ENCODE measurements around the gene ADGRG3.
"Not testable (repeated sequence)": the region's sequence is repeated elsewhere in the genome, so short reads cannot be mapped to it uniquely, and the experiment has no call there.

Gene ADGRG3

DNA sequence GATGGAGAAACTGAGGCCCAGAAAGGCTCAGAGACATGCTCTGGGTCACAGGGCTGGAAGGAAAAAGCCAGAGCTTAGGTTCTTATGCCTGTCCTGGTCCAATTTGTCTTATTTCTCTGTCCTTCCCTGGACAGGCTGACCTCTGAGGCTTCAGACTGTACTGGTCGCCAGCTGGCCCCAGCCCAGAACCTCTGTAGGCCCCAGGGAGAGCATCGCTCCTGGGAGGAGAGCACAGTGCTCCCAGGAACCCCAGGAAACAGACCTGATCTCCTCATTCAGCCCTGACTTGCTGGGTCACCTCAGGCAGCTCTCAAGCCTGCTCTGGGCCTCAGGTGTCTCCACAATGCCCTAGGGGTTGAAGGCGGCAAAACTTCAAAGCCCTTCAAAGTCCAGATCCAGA, 31.4 kb downstream of the ADGRG3 start:
- no peak for DNase-seq

GRCh38 chr16:57699899-57700298, 31.8 kb downstream of the ADGRG3 start:
- DNase-seq = no peak

DNA sequence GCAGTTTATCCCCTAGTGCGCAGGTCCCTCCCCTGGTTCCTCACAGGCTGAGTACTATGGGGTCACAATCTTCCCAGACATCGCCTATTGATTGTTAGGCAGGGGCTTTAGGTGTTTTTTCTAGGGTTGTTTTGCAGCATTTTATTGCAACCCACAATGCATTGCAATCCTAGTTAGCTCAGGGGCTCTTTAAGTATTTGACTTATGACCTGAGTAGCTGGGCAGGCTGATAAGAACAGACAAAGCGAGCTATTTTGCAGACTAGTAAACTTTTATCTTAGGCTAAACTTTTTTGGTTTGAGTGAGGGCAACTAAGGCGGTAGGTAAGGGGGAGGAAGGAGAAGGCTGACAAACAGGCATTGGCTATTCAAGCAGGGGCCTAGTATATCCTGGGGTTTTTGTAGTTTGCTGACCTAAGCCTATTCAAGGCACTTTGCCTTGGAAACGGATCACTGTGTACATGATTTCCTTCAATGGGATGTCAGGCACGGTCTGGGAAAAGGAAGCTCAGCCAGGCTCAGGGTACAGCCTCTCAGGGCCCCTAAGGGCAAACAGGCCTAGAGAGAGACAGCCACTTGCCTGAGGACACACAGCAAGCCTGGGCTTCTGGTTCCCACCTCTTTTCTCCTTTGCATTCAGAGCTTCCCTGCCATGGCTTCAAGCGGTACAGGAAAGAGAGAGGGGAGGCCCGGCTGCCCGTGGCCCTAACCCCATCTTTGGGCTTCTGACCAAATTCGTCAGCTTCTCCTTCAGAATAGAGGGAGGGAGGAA, 32.9 kb downstream of the ADGRG3 start:
- no peak for DNase-seq

DNA sequence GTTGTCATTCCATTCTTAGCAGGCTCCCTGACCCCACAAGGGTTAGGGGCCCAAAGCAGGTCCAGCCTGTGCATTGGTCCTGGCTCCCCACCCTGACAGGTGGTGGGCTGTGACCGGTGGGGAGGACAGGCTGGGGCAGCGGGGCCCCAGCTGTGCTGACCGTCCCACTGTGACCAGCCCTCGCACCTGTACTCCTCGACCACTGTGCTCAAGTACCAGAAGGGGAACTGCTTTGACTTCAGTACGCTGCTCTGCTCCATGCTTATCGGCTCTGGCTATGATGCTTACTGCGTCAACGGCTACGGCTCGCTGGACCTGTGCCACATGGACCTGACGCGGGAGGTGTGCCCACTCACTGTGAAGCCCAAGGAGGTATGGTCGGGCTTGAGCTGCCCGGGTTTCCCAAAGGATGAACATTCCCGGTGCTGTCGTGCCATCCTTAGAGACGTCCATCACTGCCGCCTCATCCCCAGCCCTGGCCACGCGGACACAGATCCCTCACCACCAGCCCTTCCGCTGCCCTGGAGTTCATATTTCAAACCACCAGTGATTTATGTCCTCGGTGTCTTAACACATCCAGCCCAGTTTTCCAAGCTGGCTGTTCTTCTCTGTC, 33.8 kb downstream of the ADGRG3 start:
- DNase-seq = no peak

GRCh38 chr16:57703416-57704010, 35.4 kb downstream of the ADGRG3 start:
- no peak for DNase-seq

GRCh38 chr16:57704011-57704904, 36.2 kb downstream of the ADGRG3 start:
- no peak for DNase-seq

DNA sequence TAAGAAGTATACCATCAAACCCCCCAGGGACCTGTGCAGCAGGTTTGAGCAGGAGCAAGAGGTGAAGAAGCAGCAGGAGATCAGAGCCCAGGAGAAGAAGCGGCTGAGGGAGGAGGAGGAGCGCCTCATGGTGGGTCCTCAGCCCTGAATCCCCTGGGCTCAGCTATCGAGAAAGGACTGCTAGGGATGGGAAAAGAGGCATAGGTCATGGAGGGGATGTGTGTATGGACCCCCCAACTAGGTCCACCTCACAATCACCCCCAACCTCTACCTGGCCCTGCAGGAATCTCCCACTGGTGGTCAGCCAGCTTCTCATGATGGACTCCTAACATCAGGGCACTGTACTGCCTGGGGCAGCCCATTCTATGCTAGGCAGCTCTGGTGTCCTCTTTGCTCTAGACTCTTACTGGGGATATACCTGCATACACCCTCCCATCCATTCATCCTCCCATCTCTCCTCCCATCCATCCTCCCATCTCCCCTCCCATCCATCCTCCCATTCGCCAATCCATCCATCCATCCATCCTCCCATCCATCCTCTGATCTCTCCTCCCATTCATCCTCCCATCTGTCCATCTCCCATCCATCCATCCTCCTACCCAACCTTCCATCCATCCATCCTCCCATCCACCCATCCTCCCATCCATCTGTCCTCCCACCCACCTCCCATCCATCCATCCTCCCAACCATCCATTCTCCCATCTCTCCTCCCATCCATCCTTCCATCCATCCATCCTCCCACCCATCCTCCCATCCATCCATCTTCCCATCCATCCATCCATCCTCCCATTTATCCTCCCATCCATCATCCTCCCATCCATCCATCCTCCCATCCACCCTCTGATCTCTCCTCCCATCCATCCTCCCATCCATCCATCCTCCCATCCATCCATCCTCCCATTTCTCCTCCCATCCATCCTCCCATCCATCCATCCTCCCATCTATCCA, 37.1 kb downstream of the ADGRG3 start:
- no peak for DNase-seq

DNA sequence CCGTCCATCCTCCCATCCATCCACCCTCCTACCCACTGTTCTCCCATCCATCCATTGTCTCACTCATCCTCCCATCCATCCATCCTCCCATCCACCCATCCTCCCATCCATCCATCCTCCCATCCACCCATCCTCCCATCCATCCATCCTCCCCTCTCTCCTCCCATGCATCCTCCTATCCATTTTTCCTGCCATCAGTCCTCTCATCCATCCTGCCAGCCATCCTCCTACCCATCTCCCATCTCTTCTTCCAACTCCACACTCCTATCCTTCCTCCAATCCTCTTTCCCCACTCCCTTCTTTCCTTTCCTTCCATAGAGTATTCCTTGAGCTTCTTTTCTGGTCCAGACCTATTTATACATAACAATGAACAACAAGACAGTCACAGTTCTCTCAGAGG, 38.6 kb downstream of the ADGRG3 start:
- DNase-seq = no peak

DNA sequence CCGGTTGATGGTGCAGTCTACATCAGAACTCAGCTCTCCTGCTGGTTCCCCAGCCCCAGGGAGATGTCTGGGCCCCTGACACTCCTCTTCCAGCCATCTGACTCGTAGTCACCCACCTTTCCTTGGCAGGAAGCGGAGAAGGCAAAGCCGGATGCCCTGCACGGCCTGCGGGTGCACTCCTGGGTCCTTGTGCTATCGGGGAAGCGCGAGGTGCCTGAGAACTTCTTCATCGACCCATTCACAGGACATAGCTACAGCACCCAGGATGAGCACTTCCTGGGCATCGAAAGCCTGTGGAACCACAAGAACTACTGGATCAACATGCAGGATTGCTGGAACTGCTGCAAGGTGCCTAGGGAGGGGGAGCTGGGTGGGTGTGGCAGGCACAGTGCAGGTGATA, 39.2 kb downstream of the ADGRG3 start:
- no peak for DNase-seq

DNA sequence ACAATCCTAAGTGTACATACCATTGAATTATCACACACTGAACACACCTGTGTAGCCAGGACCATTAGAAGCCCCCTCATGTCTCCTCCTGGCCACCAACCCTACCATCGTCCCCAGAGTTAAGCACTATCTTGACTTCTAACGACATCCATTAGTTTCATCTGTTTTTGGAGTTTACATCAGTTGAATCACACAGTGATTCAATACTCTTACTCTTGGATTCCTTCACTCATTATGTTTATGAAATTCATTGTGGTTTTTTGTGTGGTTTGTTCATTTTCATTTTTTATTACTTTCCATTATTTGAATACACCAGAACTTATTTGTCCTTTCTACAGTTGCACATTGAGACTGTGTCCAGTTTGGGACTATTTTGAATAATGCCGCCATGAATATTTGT, 40.1 kb downstream of the ADGRG3 start:
- no peak for DNase-seq

DNA sequence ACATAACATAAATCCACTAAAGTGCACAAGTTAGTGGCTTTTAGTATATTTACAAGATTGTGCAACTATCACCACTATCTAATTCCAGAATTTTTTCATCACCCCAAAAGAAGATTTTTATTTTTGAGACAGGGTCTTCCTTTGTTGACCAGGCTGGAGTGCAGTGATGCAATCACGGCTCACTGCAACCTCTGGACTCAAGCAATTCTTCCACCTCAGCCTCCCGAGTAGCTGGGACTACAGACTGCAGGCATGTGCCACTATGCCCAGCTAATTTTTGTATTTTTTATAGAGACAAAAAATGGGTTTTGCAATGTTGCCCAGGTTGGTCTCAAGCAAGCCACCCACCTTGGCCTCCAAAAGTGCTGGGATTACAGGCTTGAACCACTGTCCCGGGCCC, 41.6 kb downstream of the ADGRG3 start:
- no peak for DNase-seq

- no peak for DNase-seq
Observed at GRCh38 chr16:57711346-57711745, 43.2 kb downstream of the ADGRG3 start.

DNA sequence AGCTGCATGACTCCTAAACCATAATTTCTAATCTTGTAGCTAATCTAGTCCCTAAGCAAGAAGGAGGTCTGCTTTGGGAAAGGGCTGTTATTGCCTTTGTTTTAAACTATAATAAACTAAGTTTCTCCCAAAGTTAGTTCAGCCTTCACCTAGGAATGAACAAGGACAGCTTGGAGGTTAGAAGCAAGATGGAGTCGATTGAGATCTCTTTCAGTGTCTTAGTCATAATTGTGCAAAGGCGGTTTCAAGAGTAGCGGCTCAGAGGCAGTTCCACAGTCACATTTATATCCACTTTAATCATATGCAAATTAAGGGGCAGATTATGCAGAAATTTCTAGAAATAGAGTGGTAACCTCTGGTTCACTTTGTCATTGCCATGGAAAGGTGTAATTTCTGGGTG, 43.9 kb downstream of the ADGRG3 start:
- DNase-seq = no peak

- DNase-seq = not testable (repeated sequence)
Observed at GRCh38 chr16:57712569-57712968, 44.5 kb downstream of the ADGRG3 start.

DNA sequence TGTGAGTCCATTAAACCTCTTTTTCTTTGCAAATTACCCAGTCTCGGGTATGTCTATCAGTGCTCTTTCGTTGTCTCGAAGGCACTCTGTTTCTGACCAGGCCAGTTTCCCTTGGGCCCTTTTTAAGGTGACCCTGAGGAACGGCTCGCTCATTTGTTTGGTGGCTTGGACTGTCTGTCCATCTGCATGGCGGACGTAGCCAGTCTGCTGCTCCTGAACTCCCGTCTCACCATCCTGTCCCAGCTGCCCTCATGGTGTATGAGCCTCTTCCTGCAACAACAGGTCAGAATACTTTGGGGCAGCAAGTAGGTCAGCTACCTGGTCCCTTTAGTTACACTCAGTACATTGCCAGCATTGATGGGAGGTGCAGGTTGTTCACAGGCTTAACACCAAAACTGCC, 45.5 kb downstream of the ADGRG3 start:
- no peak for DNase-seq

DNA sequence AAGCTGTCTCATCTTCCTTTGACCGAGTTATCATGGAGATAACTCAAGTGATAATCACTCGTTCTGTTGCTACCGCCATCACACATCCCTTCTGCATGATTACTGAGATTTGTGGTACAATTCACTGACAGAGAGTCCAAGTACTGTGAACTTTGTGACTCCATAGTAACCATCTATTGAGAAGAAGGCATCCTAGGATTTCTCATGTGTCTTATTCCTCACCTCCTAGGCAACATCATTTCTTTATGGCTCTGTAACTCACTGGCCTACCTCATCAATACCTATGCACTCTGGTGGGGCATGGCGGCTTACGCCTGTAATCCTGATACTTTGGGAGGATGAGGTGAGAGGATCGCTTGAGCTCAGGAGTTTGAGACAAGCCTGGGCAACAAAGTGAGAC, 45.9 kb downstream of the ADGRG3 start:
- DNase-seq = no peak

DNA sequence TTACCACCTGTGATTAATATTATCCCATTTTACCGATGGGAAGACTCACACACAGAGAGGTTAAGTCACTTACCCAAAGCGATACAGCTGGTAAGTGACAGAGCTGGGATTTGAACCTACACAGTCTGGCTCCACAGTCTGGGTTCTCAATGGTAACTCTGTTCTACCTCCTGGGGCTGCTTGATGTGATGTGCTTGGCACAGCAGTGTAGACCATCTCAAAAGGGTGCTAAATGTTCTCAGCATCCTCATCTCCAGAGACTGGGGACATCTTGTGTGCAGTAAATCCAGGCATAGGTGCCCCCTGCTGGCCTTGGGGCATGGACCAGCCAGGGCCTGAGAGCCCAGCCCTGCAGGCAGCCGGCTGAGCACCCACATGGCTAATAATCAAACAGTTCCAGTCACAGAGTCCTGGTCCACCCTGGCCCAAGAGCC, 52.1 kb downstream of the ADGRG3 start:
- DNase-seq = no peak

GRCh38 chr16:57721356-57722209, 53.5 kb downstream of the ADGRG3 start:
- no peak for DNase-seq

DNA sequence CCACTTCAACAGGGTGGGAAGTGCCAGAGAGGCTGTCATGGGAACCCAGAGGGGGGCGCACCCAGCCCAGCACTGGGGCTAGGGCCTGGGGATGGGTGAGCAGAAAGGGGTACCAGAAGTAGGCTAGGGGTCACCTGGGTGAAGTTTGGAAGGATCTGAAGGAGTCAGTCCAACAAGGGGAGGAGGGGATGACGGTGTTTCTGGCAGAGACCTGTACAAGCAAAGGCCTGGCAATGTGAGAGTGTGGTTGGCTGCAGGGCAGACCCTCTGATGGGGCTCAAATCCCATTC, 54.0 kb downstream of the ADGRG3 start:
- DNase-seq = no peak

DNA sequence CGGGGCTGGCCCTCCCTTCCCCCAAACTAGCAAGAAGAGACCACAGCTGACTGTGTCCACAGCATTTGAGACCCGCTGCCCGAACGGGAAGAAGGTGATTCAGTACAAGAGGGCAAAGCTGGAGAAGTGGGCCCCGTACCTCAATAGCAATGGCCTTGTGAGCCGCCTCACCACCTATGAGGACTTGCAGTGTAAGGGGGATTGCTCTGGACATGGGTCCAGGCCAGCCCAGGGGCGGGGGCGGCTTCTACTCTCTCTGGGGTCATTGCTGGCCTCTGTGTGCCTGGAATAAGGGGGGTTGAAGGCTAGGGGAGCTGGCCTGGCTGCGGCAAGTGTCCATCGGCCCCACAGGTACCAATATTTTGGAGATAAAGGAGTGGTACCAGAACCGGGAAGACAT, 54.5 kb downstream of the ADGRG3 start:
- DNase-seq = no peak

DNA sequence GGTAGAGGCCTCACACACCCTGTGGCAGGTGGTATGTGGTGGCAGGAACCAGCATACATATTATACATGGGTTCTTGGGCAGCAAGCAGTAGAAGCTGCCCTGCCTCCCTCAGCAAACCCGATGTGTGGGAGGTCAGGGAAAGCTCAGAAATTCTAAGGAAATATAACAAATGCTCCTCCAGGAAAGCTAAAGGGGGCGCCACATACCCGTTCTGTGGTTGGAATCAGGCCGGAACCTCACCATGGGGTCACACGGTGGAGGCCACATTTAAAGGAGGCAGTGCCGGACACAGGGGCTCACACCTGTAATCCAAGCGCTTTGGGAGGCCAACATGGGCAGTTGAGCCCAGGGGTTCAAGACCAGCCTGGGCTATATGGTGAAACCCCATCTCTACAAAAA, 55.1 kb downstream of the ADGRG3 start:
- DNase-seq = no peak

Measured in NCI-H1436 (cell line).